Skeletal muscle satellite cell (primary cell): ENCODE measurements around the gene NFIB.
A peak's percentile ranks its signal among the peaks of the same experiment; 100 is the strongest.

Experiments used
- H3K27me3 ChIP-seq: 2 replicates; pipeline ENCODE4 v1.7.0; 2013; ENCODE audit warnings: low read length; ENCODE audit not compliant: control insufficient read depth, insufficient read depth
- H3K36me3 ChIP-seq: 2 replicates; pipeline ENCODE4 v1.7.0; 2013; ENCODE audit warnings: mild to moderate bottlenecking, control low read depth, low read length; ENCODE audit not compliant: insufficient read depth
- H3K4me1 ChIP-seq: 2 replicates; pipeline ENCODE4 v1.7.0; 2013; ENCODE audit warnings: low read length; ENCODE audit not compliant: control insufficient read depth, insufficient read depth
- H3K4me2 ChIP-seq: 2 replicates; pipeline ENCODE4 v1.7.0; 2013; ENCODE audit warnings: mild to moderate bottlenecking, low read length
- H3K4me3 ChIP-seq: 2 replicates; pipeline ENCODE4 v1.7.0; 2013; ENCODE audit warnings: low read length
- H3K9ac ChIP-seq: 2 replicates; pipeline ENCODE4 v1.7.0; 2013; ENCODE audit warnings: mild to moderate bottlenecking, low read depth, low read length, moderate library complexity
- H3K9me3 ChIP-seq: replicated peaks from 2 replicates; pipeline ENCODE4 v1.7.0; 2013; ENCODE audit warnings: mild to moderate bottlenecking, control low read depth, low read length

Gene NFIB

DNA sequence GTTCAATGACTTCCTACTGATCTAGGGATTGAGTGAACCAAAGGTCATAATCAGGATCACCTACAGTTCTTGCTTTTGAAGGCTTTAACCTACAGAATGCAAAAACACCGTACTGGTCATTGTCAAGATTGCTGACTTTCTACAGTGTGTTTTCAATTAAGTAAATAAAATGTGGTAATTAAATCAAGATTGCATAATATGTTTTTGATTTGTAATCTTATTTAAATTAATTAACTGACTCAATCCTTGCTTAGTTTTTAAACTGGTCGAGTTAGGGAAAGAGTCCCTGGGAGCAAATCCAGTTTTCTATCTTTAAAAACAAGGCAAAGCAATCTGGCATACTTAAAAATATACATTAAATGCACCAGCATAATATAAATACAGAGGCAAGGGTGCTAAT, 125.9 kb downstream of the NFIB start:
- H3K9ac ChIP-seq, result no peak overlapping the region
- no peaks in the 10 kb centered on the region for H3K36me3 ChIP-seq
- H3K4me2 ChIP-seq, result no peak overlapping the region
- no peaks in the 10 kb centered on the region for H3K9me3 ChIP-seq
- H3K27me3 ChIP-seq, result no peaks in the 10 kb centered on the region
- peaks cover 3% of the 10 kb centered on the region for H3K4me1 ChIP-seq
- H3K4me3 ChIP-seq, result no peak overlapping the region

DNA sequence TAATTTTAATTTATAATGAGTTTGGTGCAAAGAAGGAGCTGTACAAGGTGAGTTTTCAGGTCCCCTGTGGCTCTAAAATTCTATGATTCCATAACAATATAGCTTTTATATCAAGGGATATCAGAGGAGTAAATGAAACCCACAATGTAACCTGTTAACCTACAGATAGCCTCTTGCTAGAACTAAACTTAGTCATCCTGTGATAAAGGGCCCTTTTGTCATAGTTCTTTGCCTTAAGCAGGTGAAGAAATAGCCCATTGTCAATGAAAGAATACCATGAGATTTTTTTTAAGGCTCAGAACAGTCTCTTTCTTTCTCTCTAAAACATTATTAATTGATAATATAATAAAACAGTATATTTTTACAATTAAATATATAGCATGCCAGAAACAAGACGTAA, 127.8 kb downstream of the NFIB start:
- Histone ChIP-seq H3K9me3 (no peaks in the 10 kb centered on the region), H3K9ac (no peak overlapping the region)

DNA sequence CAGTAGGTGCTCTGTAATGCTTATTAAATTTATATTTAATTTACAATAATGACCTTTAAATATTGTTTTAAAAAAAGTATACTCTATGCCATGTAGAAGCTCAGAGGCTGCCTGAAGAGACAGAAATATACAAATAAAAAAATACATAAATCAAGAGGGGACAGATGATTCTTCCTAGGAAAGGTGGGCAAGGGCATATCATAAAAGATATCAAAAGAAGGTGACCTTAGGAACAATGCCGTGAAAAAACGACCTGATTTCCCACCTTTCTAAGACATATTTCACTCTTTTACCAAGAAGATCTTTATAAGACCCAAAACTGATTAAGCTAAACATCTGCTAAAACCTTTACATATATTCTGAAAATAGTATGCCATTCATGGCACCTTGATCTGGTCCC, 128.9 kb downstream of the NFIB start:
- H3K4me2 ChIP-seq, result no peak overlapping the region
- no peak overlapping the region for H3K9ac ChIP-seq
- H3K4me1 ChIP-seq, result peaks cover 23% of the 10 kb centered on the region
- H3K4me3 ChIP-seq, result no peak overlapping the region
- H3K27me3 ChIP-seq, result no peaks in the 10 kb centered on the region
- H3K36me3 ChIP-seq, result no peaks in the 10 kb centered on the region
- no peaks in the 10 kb centered on the region for H3K9me3 ChIP-seq

More for the DNA sequence above, 127.8 kb downstream of the NFIB start:
- no peak overlapping the region for H3K4me2 ChIP-seq
- no peak overlapping the region for H3K4me3 ChIP-seq
- H3K4me1 ChIP-seq, result peaks cover 13% of the 10 kb centered on the region
- H3K36me3 ChIP-seq, result no peaks in the 10 kb centered on the region
- no peaks in the 10 kb centered on the region for H3K27me3 ChIP-seq

DNA sequence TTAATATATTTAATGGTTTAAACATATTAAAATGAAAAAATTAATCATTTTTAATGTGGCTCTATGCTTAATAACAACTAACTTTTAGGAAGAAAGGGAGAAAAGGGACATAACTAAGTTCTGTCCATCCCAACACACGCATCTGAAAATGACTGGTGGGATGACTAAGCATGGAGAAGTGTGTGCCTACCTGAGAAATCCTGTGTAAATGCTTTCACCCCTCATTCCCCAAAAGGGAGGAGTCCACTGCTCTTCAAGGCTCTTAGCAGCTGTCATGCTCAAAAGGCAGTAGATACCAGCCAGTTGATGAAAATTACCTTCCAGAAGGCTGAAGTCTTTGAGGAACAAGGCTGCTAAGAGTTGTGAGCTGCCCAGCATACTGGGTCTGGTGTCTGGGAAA, 130.9 kb downstream of the NFIB start:
- Histone ChIP-seq H3K9ac (no peak overlapping the region), H3K4me3 (no peak overlapping the region), H3K36me3 (no peaks in the 10 kb centered on the region), H3K4me2 (no peak overlapping the region), H3K9me3 (no peaks in the 10 kb centered on the region), H3K27me3 (no peaks in the 10 kb centered on the region), H3K4me1 (peaks cover 20% of the 10 kb centered on the region)

DNA sequence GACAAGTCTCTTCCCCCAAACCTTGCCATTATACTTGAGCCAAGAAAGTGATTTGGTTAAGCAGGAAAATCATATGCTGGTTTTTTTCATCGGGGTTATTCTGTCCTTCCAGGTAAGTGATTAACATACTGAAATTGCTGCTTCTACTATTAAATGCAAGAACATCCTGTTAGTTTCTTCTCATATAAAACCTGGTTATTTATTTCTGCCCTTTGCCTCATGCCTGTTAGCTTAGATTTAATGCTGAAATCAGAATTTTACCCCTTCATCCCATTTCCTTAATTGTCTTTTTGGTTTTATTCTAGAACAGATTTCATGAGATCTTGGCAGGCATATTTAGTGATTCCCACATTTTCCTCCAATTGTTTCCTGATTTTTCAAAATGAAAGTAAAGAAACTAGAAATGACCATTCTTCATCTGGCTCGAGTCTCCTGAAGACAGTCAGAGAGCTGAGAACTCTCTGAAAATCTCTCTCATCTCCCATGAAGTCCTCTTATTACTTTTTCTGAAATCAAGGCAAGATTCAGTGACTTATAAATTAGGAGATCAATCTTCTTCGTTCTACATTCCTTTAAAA, 132.9 kb downstream of the NFIB start:
- Histone ChIP-seq H3K36me3 (no peaks in the 10 kb centered on the region), H3K4me3 (peak overlapping the region; percentile 46), H3K9ac (peak overlapping the region; percentile 41), H3K4me2 (peak overlapping the region; percentile 75), H3K4me1 (peaks cover 20% of the 10 kb centered on the region), H3K27me3 (no peaks in the 10 kb centered on the region), H3K9me3 (no peaks in the 10 kb centered on the region)

DNA sequence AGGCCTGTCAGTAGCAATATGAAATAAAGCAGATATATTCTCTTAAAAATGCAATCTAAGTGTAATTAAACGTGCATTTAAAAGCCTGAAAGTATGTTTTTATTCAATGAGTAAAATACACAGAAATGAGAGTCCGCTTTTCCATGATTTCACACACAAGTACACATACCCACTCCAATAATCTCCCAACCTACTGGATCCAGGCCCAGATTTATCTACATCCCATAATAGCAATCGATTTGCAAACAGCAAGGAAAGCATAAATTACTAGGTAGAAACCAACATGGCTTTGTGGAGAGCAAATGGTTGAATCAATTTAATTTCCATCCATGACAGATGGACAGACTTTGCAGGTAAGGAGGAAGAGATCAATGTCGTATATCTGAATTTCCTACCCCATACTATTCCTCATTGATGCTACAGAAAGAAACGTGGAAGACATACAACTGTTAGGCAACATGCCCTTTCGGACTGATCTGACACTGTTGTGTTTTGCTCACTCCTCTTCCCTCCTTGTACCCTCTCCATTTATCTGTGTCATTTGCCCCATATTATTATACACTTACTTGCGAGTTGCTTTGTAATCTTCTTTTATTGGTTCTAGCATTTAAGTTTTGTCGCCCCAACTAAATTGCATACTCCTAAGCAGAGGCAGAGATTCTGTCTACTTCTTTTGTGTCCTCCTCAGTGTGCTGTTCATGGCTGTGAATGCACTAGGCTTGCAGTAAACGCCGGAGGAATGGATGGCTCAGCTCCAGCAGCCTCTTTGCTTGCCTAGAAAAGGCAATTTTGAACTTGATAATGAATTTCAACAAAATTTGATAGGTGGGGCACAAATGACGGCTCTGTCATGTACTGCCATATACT, 133.6 kb downstream of the NFIB start:
- Histone ChIP-seq H3K4me2 (peak overlapping the region; percentile 75), H3K9me3 (no peaks in the 10 kb centered on the region), H3K4me1 (peaks cover 20% of the 10 kb centered on the region), H3K27me3 (no peaks in the 10 kb centered on the region), H3K4me3 (peak overlapping the region; percentile 46), H3K9ac (peak overlapping the region; percentile 41), H3K36me3 (no peaks in the 10 kb centered on the region)

DNA sequence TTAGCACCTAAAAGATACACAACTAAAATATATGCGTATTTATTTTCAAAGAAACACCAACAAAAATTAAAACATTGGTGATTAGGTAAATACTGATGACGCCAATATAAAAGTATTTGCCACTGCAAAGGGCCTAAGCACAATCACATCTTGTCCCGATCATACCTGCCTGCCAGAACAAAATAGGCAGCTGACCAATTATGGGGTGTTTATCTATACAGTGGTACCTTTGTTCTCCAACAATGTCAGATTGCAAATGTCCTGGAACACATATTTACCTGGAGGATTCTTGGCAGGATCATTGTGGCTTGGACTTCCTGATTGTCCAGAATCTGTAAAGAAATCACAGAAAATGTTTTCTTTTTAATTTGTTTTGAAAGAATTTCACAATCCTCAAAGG, 134.5 kb downstream of the NFIB start:
- H3K9me3 ChIP-seq, result no peaks in the 10 kb centered on the region
- H3K4me2 ChIP-seq, result no peak overlapping the region
- no peaks in the 10 kb centered on the region for H3K27me3 ChIP-seq
- H3K4me3 ChIP-seq, result no peak overlapping the region
- H3K9ac ChIP-seq, result no peak overlapping the region
- no peaks in the 10 kb centered on the region for H3K36me3 ChIP-seq
- peaks cover 20% of the 10 kb centered on the region for H3K4me1 ChIP-seq

DNA sequence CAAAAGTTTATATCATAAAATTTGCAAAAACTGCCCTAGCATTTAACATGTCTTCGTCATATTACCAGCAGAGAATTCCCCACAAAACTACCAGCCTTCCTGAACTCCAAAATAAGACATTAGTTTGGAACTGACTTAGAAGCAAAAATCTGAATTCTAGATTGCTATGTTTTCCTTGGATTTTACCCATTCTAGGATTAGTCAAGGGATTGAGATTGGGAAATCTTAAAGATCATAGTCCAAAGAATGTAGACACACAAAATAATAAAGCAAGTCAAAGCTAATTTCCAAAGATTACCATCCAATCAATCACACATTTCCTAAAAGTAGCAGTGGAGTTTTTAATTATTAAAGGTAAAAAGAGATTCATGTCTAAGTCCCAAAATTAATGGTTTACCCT, 138.2 kb downstream of the NFIB start:
- no peaks in the 10 kb centered on the region for H3K36me3 ChIP-seq
- peaks cover 11% of the 10 kb centered on the region for H3K4me1 ChIP-seq
- H3K27me3 ChIP-seq, result no peaks in the 10 kb centered on the region
- no peak overlapping the region for H3K4me3 ChIP-seq
- H3K9ac ChIP-seq, result no peak overlapping the region
- no peaks in the 10 kb centered on the region for H3K9me3 ChIP-seq
- no peak overlapping the region for H3K4me2 ChIP-seq

DNA sequence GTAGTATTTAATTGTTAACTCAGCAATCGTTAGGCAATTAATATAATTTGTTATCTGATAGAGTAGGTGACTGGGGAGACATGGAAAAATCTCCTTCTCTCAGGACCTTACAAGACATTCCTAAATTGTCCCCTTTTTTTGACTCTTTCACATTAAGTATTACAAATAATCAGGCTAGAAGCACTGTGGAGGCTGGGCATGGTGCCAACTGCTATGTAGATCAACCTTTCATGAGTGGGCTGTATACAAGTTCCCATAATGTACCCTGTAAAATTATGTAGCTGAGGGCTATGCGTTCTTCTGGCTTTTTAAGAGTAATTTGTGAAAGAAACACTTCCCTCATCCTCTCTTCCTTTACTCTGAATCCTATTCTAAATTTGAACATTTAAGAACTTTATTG, 140.2 kb downstream of the NFIB start:
- Histone ChIP-seq H3K9me3 (no peaks in the 10 kb centered on the region), H3K4me1 (peaks cover 4% of the 10 kb centered on the region), H3K27me3 (no peaks in the 10 kb centered on the region), H3K4me2 (no peak overlapping the region), H3K9ac (no peak overlapping the region), H3K4me3 (no peak overlapping the region), H3K36me3 (no peaks in the 10 kb centered on the region)

DNA sequence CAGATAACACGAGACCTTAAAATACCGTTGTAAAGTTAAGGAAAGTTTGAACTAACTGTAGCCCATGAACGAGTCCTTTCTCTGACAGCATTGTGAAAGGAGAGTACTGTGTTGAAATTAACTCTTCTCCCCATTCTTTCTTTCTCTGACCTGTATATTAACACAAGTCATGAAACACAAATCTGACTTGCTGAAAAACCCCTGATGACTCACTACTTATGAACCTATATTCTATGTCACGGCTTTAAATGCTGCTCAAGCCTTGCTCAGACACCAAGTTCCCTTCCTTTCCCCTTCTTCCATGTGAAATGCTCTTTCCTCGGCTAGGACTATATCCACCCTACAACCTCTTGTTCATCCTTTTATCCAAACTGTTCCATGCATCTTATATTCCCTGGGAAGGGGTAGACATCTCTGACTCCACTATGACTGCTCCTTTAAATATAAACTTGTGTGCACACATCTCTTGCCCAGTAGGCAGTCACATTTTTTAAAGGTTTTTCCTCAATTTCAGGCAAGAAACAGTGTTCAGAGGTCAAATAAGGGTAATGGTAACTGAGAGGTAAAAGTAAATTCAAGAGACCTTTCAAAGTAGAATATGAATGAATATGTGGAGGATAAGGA, 142.9 kb downstream of the NFIB start:
- Histone ChIP-seq H3K27me3 (no peaks in the 10 kb centered on the region), H3K36me3 (no peaks in the 10 kb centered on the region), H3K9ac (no peak overlapping the region), H3K4me2 (no peak overlapping the region), H3K4me3 (no peak overlapping the region), H3K4me1 (peaks cover 4% of the 10 kb centered on the region), H3K9me3 (no peaks in the 10 kb centered on the region)

DNA sequence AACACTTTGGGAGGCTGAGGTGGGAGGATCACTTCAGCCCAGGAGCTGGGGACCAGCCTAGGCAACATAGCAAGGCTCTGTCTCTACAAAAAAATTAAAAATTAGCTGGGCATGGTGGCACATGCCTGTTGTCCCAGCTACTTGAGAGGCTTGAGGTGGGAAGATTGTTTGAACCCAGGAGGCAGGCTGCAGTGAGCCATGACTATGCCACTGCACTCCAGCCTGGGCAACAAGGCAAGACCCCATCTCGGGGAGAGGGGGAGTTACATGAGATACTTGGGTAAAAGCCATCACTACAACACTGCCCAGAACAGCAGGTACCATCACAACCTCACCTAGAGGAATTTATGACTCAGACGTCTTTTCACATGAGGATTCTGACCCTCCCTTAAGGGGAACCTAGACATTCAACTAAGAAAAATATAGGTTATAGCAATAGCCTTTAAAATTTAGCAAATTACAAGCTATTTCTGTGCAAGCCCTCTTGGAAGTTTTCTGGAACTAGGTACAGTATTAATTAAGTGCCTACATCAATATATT, 143.5 kb downstream of the NFIB start:
- peaks cover 4% of the 10 kb centered on the region for H3K4me1 ChIP-seq
- H3K4me3 ChIP-seq, result no peak overlapping the region
- H3K27me3 ChIP-seq, result no peaks in the 10 kb centered on the region
- H3K4me2 ChIP-seq, result no peak overlapping the region
- no peaks in the 10 kb centered on the region for H3K9me3 ChIP-seq
- no peaks in the 10 kb centered on the region for H3K36me3 ChIP-seq
- no peak overlapping the region for H3K9ac ChIP-seq
